CD4-positive, alpha-beta T cell treated with Interferon alpha-2 for 1 hour (primary cell): ENCODE measurements around the gene MTAP.

Experiments
- DNase-seq, 2 donors: peaks; one replicate each; pipeline ENCODE4 v3.0.0-alpha.2; 2020 to 2022

The MTAP gene

DNA sequence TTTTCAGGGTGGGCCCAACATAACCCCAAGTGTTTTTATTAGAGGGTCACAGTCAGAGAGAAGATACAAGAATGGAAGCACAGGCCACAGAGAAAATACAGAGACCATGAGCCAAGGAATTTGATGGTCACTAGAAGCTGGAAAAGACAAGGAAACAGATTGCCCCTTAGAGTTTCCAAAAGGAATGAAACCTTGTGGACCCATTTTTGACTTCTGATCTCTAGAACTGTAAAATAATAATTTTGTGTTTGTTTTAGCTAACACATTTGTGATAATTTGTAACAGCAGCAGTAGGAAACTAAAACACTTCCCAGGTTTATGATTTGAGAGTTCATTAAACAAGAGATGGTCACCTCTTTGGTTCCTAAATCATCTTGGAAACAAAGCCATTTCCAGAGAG, 169.9 kb downstream of the MTAP start:
- DNase-seq = no peak

DNA sequence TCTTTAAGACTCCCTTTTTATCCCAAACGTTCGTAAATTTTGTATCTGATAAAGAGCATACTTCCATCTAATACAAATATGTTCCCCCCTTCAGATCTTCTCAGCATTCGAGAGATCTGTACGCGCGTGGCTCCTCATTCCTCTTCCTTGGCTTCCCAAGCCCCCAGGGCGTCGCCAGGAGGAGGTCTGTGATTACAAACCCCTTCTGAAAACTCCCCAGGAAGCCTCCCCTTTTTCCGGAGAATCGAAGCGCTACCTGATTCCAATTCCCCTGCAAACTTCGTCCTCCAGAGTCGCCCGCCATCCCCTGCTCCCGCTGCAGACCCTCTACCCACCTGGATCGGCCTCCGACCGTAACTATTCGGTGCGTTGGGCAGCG, 171.9 kb downstream of the MTAP start:
- DNase-seq = no peak

DNA sequence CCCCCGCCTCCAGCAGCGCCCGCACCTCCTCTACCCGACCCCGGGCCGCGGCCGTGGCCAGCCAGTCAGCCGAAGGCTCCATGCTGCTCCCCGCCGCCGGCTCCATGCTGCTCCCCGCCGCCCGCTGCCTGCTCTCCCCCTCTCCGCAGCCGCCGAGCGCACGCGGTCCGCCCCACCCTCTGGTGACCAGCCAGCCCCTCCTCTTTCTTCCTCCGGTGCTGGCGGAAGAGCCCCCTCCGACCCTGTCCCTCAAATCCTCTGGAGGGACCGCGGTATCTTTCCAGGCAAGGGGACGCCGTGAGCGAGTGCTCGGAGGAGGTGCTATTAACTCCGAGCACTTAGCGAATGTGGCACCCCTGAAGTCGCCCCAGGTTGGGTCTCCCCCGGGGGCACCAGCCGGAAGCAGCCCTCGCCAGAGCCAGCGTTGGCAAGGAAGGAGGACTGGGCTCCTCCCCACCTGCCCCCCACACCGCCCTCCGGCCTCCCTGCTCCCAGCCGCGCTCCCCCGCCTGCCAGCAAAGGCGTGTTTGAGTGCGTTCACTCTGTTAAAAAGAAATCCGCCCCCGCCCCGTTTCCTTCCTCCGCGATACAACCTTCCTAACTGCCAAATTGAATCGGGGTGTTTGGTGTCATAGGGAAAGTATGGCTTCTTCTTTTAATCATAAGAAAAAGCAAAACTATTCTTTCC, 172.4 kb downstream of the MTAP start:
- DNase-seq = peak in 1 of 2 donors; percentile 55

DNA sequence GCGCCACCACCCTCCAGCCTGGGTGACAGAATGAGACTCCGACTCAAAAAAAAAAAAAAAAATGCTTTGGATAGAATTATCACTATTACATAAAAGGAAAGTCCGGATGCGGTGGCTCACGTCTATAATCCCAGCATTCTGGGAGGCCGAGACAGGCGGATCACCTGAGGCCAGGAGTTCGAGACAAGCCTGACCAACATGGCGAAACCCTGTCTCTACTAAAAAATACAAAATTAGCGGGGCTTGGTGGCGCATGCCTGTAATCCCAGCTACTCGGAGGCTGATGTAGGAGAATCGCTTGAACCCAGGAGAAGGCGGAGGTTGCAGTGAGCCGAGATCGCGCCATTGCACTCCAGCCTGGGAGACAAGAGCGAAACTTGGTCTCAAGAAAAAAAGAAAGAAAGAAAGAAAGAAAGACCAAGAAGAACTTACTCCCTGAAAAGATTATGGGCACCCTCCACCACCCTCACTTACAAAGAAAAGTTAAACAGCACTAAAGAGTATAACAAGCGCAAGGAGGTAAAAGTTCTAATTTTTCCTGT, 174.0 kb downstream of the MTAP start:
- no peak for DNase-seq

DNA sequence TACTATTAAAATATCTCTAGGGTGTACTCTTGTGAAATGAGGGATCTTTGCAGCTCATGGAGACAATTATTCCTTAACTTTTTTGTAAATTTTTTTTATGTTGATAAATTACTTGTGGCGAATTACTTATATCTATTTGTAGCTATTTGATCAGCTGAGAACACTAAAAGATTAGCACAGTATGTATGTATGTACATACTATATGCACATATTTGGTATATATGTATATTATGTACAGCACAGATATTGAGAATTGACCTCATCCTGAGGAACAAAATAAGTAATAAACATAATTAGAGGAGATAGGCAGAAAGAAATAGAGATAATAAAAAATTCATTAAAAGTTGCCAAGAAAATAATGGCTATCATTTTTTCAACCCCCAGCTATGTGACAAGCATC, 180.0 kb downstream of the MTAP start:
- no peak for DNase-seq

DNA sequence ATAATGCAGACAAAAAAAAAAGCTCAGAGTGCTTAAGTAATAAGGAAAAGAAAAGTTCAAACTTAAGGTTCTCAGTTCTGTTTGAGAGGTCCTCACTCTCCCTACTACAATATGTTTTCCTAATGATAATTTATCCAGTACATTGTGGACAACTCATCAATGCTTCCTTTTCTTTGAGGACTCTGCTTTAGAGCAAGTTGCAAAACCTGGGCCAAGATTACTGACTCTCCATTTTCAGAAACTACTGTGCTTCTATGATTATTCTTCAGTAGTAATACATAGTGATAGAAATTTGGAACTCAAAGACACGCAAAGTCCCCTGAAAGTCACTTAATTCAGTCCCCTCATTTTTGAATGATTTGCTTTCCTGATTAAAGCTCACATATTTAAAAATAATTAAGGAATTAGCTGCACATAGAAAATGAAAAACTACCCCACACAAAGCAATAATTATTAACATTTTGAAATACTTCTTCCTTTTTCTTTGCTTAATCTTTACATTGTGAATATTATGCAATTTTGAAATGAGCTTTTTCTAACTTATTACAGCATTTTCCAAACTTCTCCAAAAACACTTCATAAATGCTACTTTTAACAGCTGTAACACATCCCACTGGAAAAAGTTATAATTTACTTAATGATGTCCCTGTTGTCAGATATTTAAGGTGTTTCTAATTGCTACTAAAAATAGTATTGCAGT, 180.6 kb downstream of the MTAP start:
- DNase-seq = no peak

DNA sequence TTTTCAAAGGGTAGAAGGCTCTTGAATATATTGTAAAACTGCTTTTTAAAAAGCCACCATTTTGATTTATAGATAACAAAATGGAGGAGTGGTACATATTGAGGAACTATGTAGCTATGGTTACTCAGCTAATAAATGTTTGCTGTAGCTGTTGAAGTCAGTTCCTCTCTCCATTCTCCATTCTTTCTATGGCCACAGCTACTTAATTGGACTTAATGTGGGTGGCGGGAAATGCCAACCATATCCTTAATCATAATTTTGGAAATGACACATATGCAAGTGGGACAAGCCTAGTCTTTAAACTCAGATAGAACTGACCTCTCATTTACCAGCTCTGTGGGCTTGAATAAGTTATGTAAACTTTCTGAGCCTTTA, 181.1 kb downstream of the MTAP start:
- no peak for DNase-seq

DNA sequence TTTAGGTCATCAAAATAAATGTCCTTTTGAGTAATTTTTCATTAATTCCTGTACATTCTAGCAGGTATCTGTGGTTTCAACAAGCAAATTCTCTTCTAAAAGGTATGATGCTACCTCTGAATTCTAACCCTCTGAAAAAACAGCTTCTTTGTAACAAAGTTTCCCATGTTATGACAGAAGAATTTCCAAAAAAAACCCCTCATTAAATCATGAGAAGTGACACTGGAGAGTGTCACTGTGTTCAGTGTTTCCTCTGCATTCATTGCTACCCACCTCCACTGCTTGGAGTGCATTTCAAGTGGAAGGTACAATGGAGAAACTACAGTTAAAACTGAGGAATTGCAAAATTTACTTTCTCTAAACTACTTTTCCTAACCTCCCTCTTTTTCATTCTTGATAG, 181.7 kb downstream of the MTAP start:
- no peak for DNase-seq

DNA sequence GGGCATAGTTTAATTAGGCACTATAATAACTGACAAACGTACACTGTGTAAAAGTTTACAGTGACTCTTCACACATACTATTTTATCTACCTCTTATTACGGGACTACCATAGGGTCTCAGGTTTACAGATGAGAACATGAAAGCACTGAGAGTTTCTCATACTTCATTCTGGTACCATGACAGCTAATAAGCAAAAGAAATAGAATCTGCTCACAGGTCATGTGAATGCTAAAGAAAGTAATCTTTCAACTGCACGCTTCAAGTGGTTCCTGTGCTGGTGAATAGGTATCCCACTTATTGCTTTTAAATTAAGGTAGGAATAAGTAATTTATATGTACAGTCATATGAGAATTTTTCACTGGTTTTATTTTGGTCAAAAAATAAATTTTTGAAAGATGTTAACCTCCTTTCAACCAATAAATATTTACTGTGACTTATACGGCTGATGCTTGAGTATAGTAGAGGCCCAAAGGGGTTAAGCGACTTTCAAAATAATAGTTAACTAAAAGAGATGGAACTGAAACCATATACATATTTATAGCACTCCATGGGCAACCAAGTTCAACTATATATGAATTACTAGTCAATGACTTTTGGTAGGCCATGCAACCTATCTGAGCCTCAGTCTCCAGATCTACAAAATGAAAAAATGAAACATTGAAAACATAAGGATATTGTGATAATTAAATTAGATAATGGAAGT, 183.7 kb downstream of the MTAP start:
- DNase-seq = no peak
